B cell (primary cell): ENCODE data around the gene GRIA3. TPM values are rescaled to one million over a fixed set of nuclear protein-coding genes. Genes with fewer than 3 reads are reported as not detected.

Source experiments
- ATAC-seq: fragments of 200-7000 bp; cut with Tn5 transposase; one replicate; pipeline ENCODE4 v1.10.0; 2021; ENCODE audit warnings: low read depth, mild to moderate bottlenecking, moderate number of reproducible peaks, moderate library complexity
- CTCF ChIA-PET: fragments of 350-600 bp; sonication (Branson Sonifier 250); formaldehyde crosslinking; loops from one replicate; lab custom pipeline; 2021; ENCODE audit warnings: antibody characterized with exemption, inconsistent platforms; lab: Charles Lee
- POLR2A ChIA-PET: fragments of 350-600 bp; sonication (Branson Sonifier 250); formaldehyde crosslinking; loops from one replicate; lab custom pipeline; 2021; ENCODE audit warnings: antibody characterized with exemption; lab: Charles Lee
- DNase-seq: peaks from one replicate; pipeline ENCODE4 v3.0.0; 2013
- H2AFZ ChIP-seq: 2 replicates; pipeline ENCODE4 v1.6.1; 2012; ENCODE audit warnings: mild to moderate bottlenecking, low read depth, low read length; ENCODE audit not compliant: insufficient read depth, poor library complexity, severe bottlenecking
- H3K27ac ChIP-seq, 2 donors: 1 replicate in 1 of 2; 2 replicates in 1 of 2; pipeline ENCODE4 v1.5.1; 2012 to 2013; ENCODE audit warnings: low read length in 2 of 2, mild to moderate bottlenecking in 2 of 2, moderate library complexity in 1 of 2
- H3K27me3 ChIP-seq, 4 experiments: fragments of 200-600 bp in 1 of 4; sonication (generic) in 1 of 4; replicated peaks in 1 of 4; 1 replicate in 2 of 4; 2 replicates in 2 of 4; pipeline versions ENCODE4 v1.6.1 to v1.7.0; 2013 to 2016; ENCODE audit warnings: low read length in 3 of 4, mild to moderate bottlenecking in 2 of 4, mixed read lengths in 1 of 4, moderate library complexity in 1 of 4; ENCODE audit not compliant: insufficient read depth in 4 of 4, control insufficient read depth in 3 of 4; ENCODE audit errors: control extremely low read depth in 1 of 4
- H3K36me3 ChIP-seq, 2 experiments: replicated peaks in 1 of 2; 1 replicate in 1 of 2; 2 replicates in 1 of 2; pipeline versions ENCODE4 v1.6.1 to v1.7.1; 2013; ENCODE audit warnings: low read length in 1 of 2; ENCODE audit not compliant: insufficient read depth in 2 of 2, control insufficient read depth in 1 of 2; ENCODE audit errors: control extremely low read depth in 1 of 2, extremely low read depth in 1 of 2
- H3K4me1 ChIP-seq, 2 donors: fragments of 200-600 bp in 1 of 2; sonication (generic) in 1 of 2; 1 replicate in 1 of 2; 2 replicates in 1 of 2; pipeline versions ENCODE4 v1.5.1 to v1.6.1; 2013 to 2017; ENCODE audit warnings: low read length in 2 of 2; ENCODE audit not compliant: control insufficient read depth in 2 of 2, insufficient read depth in 2 of 2
- H3K4me2 ChIP-seq: replicated peaks from 2 replicates; pipeline ENCODE3; 2012; ENCODE audit warnings: mild to moderate bottlenecking, low read depth, low read length; ENCODE audit not compliant: poor library complexity, severe bottlenecking
- H3K4me3 ChIP-seq, 5 experiments: fragments of 200-600 bp in 1 of 5; sonication (generic) in 1 of 5; 1 replicate in 3 of 5; 2 replicates in 2 of 5; pipeline versions ENCODE4 v1.5.1 to v1.7.0; 2011 to 2016; ENCODE audit warnings: low read length in 4 of 5, mild to moderate bottlenecking in 4 of 5, low read depth in 2 of 5, control low read depth in 1 of 5, moderate library complexity in 1 of 5; ENCODE audit not compliant: insufficient read depth in 1 of 5; ENCODE audit errors: control extremely low read depth in 1 of 5, extremely low read depth in 1 of 5
- H3K79me2 ChIP-seq: fragments of 200-600 bp; sonication (generic); one replicate; pipeline ENCODE4 v1.6.0; 2016; ENCODE audit warnings: low read length; ENCODE audit not compliant: control insufficient read depth, insufficient read depth
- H3K9ac ChIP-seq: fragments of 200-600 bp; sonication (generic); 2 replicates; pipeline ENCODE4 v1.6.1; 2017; ENCODE audit warnings: mild to moderate bottlenecking, low read length, moderate library complexity
- H3K9me3 ChIP-seq, 3 donors: one replicate each; pipeline versions ENCODE4 v1.6.1 to v1.7.1; 2013; ENCODE audit warnings: low read length in 2 of 3; ENCODE audit not compliant: control insufficient read depth in 2 of 3, insufficient read depth in 1 of 3; ENCODE audit errors: control extremely low read depth in 1 of 3
- H4K20me1 ChIP-seq: 2 replicates; pipeline ENCODE4 v1.6.0; 2012; ENCODE audit warnings: mild to moderate bottlenecking, low read length; ENCODE audit not compliant: insufficient read depth, control insufficient read depth, poor library complexity, severe bottlenecking
- H3K27ac Mint-ChIP-seq: one replicate; pipeline ENCODE4 v1.8.0; 2021; ENCODE audit warnings: mixed read lengths
- H3K27me3 Mint-ChIP-seq: one replicate; pipeline ENCODE4 v1.8.0; 2021; ENCODE audit warnings: mixed read lengths
- H3K4me1 Mint-ChIP-seq: one replicate; pipeline ENCODE4 v1.8.0; 2021; ENCODE audit warnings: mixed read lengths
- H3K4me3 Mint-ChIP-seq: one replicate; pipeline ENCODE4 v1.8.0; 2021; ENCODE audit warnings: mixed read lengths
- H3K9me3 Mint-ChIP-seq: one replicate; pipeline ENCODE4 v1.8.0; 2022; ENCODE audit warnings: mixed read lengths; ENCODE audit not compliant: insufficient read depth
- EZH2 ChIP-seq: IDR thresholded peaks from 2 replicates; pipeline ENCODE4 v1.6.1; 2012; ENCODE audit warnings: borderline replicate concordance, low read depth, mild to moderate bottlenecking, moderate library complexity, low read length; ENCODE audit not compliant: insufficient read depth, poor library complexity, severe bottlenecking
- WGBS: methylation state at CpG from one replicate; pipeline ENCODE4 v1.1.5; 2013; ENCODE audit warnings: missing lambda C conversion rate; ENCODE audit not compliant: insufficient coverage; 5-methylcytosine and 5-hydroxymethylcytosine counted together
- intact Hi-C: fragments of 100-400 bp; cut with micrococcal nuclease; formaldehyde crosslinking; loops from one replicate; pipeline ENCODE4 v1.10.0; 2022
- polyA plus RNA-seq: library from polyadenylated mRNA; depleted of rRNA; stranded (reverse); fragments of >200 nt; gene quantifications from 2 replicates; pipeline ENCODE4 v1.2.3, GENCODE V29; 2012
- total RNA-seq, 2 donors: library from RNA; stranded (reverse); fragments of 120-200 nt in 1 of 2; gene quantifications; 1 replicate in 1 of 2; 2 replicates in 1 of 2; pipeline versions ENCODE4 v1.2.3 to v1.2.4, GENCODE V29; 2013 to 2022
- TF ChIP-seq, protein P1 (sequence below): fragments of 200-600 bp; IDR thresholded peaks from one replicate; pipeline ENCODE4 v1.8.0; 2022; ENCODE audit warnings: antibody characterized with exemption, mild to moderate bottlenecking

Gene GRIA3
- total and polyA plus RNA-seq, 2 donors (not counting 1 experiment from before 2014, with no cell fraction given): not detected

DNA sequence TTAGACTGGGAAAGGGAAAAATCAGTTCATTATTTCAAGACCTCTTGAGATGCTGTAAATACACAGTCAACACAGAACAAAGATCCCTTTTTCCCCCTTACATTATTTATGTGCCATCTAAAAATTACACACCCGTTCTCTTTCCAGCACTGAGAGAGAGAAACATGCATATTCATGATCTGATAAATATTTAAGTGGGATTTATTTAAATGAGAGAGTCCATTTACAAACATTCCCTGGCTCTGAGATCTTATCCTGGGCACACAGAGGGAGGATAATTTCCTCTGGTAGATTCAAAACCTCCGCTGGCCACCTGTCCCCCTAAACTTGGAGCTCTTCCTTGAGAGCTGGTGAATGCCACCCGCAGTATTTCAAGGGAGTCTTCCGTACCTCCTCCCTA, 88.6 kb downstream of the GRIA3 start:
- no peak overlapping the region for H3K27ac ChIP-seq
- POLR2A ChIA-PET: no interaction called here
- Mint-ChIP-seq H3K27me3 (no peaks in the 10 kb centered on the region), H3K4me3 (no peak overlapping the region), H3K4me1 (no peaks in the 10 kb centered on the region), H3K9me3 (no peaks in the 10 kb centered on the region), H3K27ac (no peak overlapping the region)
- no peaks in the 10 kb centered on the region for H4K20me1 ChIP-seq
- no peaks in the 10 kb centered on the region for H3K27me3 ChIP-seq
- TF ChIP-seq, protein P1, sequence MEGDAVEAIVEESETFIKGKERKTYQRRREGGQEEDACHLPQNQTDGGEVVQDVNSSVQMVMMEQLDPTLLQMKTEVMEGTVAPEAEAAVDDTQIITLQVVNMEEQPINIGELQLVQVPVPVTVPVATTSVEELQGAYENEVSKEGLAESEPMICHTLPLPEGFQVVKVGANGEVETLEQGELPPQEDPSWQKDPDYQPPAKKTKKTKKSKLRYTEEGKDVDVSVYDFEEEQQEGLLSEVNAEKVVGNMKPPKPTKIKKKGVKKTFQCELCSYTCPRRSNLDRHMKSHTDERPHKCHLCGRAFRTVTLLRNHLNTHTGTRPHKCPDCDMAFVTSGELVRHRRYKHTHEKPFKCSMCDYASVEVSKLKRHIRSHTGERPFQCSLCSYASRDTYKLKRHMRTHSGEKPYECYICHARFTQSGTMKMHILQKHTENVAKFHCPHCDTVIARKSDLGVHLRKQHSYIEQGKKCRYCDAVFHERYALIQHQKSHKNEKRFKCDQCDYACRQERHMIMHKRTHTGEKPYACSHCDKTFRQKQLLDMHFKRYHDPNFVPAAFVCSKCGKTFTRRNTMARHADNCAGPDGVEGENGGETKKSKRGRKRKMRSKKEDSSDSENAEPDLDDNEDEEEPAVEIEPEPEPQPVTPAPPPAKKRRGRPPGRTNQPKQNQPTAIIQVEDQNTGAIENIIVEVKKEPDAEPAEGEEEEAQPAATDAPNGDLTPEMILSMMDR: no peak
- TF ChIP-seq EZH2: no peak
- H3K9me3 ChIP-seq: no peaks in the 10 kb centered on the region
- no peak overlapping the region for H2AFZ ChIP-seq
- intact Hi-C loops: no loop called here
- WGBS: no CpG with 5 or more reads among the region's 4 CpGs
- H3K4me3 ChIP-seq: no peak overlapping the region
- H3K4me1 ChIP-seq: no peaks in the 10 kb centered on the region
- DNase-seq: no peak
- H3K9ac ChIP-seq: no peak overlapping the region
- ATAC-seq: no peak
- H3K4me2 ChIP-seq: no peak overlapping the region
- CTCF ChIA-PET: no interaction called here
- H3K79me2 ChIP-seq: no peaks in the 10 kb centered on the region
- H3K36me3 ChIP-seq: no peaks in the 10 kb centered on the region

DNA sequence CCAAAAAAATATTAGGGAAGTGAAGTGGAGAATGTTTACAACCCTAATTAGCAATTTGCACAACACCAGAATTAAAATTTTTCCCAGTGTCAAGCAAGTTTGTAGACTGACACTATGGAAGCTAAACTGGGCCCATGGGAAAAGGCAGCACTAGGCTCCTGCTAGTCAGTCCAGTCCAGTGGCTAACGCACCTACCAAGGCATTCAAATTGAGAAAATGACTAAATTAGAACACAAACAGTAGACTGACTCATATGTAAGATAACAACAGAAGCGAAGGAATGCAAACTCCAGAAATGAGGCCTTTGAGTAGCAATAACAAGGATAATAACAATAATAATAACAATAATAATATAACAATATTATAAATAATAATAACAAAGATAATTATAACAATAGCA, 90.7 kb downstream of the GRIA3 start:
- no peaks in the 10 kb centered on the region for H3K36me3 ChIP-seq
- no peaks in the 10 kb centered on the region for H3K79me2 ChIP-seq
- H3K4me2 ChIP-seq: no peak overlapping the region
- H3K27ac ChIP-seq: no peak overlapping the region
- H2AFZ ChIP-seq: no peak overlapping the region
- Mint-ChIP-seq H3K9me3 (no peaks in the 10 kb centered on the region), H3K27ac (no peak overlapping the region), H3K4me1 (no peaks in the 10 kb centered on the region), H3K27me3 (no peaks in the 10 kb centered on the region), H3K4me3 (no peak overlapping the region)
- ChIA-PET POLR2A (no interaction called here), CTCF (no interaction called here)
- TF ChIP-seq, protein P1: no peak
- no peak for TF ChIP-seq EZH2
- H3K4me1 ChIP-seq: no peaks in the 10 kb centered on the region
- DNase-seq (no peak), ATAC-seq (no peak)
- no peaks in the 10 kb centered on the region for H4K20me1 ChIP-seq
- WGBS: no CpG with 5 or more reads among the region's 2 CpGs
- no peaks in the 10 kb centered on the region for H3K9me3 ChIP-seq
- intact Hi-C loops: no loop called here
- H3K4me3 ChIP-seq: no peak overlapping the region
- no peak overlapping the region for H3K9ac ChIP-seq
- H3K27me3 ChIP-seq: no peaks in the 10 kb centered on the region
